GM18951 (cell line): ENCODE data around the gene FAM222B.
"Not testable (repeated sequence)": the region's sequence is repeated elsewhere in the genome, so short reads cannot be mapped to it uniquely, and the experiment has no call there.

Experiments used
- POLR2A ChIP-seq: IDR thresholded peaks from 4 replicates; pipeline ENCODE4 v1.6.1; 2011; ENCODE audit warnings: mild to moderate bottlenecking; ENCODE audit not compliant: insufficient read length, insufficient read depth; ENCODE audit errors: extremely low read depth
- in situ Hi-C: fragments of 300-500 bp; cut with MboI; formaldehyde crosslinking; loops from one replicate; pipeline ENCODE4 v1.12.0; 2022; ENCODE audit warnings: low sequenced_read_pairs, mixed read lengths, inconsistent platforms; ENCODE audit not compliant: unreplicated experiment

The FAM222B gene

DNA sequence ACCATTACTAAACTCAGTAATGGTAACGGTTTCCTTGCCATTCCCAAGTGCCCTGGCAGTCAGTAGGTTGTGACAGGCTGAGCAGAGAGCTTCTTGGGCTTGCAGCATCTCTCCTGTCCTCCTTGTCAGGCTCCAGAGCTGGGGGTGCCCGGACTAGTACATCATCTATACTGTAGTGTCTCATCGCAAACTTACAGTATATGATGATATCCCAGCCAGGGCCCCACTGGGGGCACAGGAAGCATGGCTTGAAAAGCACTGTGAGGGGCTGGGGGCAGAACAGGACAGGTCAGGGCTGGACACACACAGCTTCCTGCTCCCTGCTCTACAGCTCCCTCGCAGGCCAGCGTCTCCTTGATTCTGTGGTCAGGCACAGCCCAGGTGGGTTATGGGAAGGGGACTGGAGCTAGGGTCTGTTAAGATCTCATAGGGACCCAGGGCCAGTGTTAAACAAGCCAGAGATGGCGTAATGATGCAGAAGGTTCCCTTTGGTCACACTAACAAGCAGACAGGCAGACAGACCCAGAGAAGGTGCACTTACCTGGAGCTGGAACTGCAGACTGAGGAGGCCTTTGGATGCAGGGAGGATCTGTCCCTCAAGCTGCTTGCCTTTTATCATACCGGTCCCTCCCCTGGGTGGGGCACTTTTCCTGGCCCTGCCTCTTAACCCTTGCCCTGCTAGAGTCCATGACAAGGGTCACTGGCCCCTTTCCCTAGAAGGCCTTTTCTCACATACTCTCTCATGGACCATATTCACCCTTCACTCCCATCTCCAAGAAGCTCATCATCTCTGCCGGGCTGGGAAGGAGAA lies 19.0 kb upstream of the FAM222B start:
- TF ChIP-seq POLR2A = no peak
- in situ Hi-C loops = no loop called here

DNA sequence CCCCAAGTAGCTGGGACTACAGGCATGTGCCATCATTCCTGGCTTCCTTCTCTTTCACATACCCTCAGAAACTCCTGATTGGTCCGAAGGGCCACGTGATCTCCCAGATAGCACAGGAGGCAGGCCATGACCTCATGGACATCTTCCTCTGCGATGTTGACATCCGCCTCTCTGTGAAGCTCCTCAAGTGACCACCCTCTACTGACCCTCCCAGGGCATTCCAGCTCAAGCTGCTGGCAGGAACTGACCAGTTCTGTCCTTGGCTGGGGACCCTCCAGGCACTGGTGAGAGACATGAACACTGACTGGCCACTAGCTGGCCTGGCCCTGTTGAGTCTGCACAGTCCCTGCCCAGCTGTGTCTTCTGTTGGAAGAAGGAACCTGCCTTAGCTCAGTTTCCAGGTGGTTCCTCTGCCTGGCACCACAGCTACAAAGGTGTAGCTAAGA lies 17.8 kb upstream of the FAM222B start:
- in situ Hi-C loops = no loop called here

DNA sequence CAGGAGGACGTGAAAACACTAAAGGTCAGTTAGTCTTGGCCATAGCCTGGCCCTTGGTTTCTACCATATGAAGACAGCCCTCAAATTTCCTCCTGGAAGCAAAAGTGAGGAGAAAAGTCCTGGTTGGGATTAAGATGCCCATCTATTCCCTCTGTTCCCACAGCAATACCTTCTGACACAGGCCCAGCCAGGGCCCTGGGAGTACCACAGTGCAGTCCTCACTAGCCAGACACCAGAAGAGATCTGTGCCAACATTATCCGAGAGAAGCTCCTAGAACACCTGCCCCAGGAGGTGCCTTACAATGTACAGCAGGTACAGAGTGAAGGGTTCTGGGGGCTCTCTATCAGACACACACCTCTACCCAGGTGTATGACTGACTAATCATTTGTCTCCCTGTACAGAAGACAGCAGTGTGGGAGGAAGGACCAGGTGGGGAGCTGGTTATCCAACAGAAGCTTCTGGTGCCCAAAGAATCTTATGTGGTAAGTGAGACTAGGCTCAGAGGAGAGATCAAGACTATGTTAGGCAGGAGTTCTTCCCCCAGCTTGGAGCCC lies 16.3 kb upstream of the FAM222B start:
- TF ChIP-seq POLR2A = no peak
- in situ Hi-C loops = no loop called here

More for the DNA sequence above, 17.8 kb upstream of the FAM222B start:
- no peak for TF ChIP-seq POLR2A

DNA sequence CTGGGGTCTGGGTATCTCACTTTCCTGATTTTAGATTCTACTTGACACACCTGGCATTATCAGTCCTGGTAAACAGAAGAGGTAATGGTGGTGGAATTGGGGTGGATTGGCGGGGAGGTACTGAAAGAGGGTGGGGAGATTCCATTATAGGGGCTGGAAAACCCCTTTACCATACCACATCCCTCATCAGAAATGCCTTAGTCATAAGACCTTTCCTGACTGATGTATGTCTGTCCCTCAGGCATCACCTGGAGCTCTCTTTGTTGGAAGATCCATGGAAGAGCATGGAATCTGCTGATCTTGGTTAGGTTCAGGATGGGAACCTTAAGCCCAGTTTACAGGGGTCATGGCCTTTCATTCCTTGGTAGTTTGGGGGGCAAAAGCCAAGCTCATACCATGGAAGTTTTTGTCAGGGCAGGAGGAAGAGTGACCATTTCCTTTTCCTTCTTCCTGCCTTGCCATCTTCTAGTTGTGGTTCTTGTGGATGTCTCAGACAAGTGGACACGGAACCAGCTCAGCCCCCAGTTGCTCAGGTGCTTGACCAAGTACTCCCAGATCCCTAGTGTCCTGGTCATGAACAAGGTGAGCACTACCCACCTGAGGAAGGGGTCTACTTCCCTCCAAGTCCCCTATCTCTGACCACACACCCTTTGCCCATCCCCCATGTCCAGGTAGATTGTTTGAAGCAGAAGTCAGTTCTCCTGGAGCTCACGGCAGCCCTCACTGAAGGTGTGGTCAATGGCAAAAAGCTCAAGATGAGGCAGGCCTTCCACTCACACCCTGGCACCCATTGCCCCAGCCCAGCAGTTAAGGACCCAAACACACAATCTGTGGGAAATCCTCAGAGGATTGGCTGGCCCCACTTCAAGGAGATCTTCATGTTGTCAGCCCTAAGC lies 15.6 kb upstream of the FAM222B start:
- in situ Hi-C loops = no loop called here
- no peak for TF ChIP-seq POLR2A

DNA sequence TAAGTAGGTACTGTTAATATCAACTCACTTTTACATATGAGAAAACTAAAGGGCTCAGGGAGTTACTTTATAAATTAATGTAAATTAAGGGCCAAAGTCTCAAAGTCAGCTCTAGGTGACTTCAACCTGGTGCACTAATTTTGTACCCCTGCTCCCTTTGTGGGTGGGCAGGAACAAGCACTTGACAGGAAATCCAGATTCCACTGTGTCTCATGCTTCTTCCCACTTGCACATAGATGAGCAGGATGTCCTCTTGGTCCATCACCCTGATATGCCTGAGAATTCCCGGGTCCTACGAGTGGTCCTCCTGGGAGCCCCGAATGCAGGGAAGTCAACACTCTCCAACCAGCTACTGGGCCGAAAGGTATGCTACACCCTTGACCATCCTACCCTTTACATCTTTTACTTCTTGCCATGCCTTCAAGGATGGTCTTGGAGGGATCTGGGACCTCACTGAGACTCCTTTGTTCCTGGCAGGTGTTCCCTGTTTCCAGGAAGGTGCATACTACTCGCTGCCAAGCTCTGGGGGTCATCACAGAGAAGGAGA lies 13.5 kb upstream of the FAM222B start:
- in situ Hi-C loops = no loop called here
- TF ChIP-seq POLR2A = no peak

DNA sequence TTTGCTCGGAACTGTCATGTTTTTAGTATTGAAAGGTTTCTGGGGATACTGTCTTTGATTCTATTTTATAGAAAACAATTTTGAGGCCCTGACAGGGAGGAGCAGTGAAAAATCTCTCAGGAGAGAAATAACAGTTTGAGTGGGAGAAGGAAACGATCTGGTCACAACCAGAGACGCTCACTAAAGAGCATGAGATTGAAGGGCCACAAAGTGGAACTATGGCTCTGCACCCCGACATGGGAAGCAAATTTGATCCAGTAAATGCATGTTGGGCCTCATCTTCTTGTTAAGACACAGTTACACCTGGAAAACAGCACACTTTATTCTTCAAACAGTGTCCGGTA lies 12.7 kb upstream of the FAM222B start:
- in situ Hi-C loops = no loop called here
- TF ChIP-seq POLR2A = no peak

DNA sequence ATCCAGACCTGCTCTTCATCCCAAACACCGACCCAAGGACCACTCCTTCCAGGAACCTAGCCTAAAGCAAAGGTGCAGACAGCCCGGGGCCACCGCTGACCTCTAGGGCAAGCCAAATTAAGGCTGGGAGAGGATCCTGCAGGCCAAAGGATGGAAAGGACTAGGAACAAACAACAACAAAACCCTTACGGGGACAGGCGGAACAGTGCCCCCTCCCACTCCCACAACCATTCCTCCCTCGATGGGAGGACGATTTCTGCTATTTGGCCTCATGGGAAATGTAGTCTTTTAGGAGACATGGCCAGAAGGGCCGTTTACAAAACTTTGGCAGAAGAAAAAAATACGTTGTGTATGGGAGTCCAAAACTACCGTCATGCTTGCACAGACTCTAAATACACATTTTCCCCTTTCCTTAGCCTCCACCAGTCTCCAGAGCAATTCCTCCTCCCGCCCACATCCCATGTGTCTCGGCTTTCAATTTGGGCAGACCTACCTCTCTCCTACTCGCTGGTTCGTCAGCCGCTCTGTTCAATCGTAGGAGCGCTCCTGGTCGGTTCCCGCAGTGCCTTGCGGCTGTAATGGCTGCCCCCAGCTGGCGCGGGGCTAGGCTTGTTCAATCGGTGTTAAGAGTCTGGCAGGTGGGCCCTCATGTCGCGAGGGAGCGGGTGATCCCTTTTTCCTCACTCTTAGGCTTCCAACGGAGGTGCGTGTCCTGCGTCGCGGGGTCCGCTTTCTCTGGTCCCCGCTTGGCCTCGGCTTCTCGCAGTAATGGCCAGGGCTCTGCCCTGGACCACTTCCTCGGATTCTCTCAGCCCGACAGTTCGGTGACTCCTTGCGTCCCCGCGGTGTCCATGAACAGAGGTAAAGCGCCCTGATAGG lies 12.1 kb upstream of the FAM222B start, which contains the start of gene ERAL1:
ERAL1 (plus strand) TSS at position 560 of the 879 bp plus-strand sequence; CDS start at position 579, 19 bp downstream.
- in situ Hi-C loops = no loop called here
- peak; percentile 80 for TF ChIP-seq POLR2A

DNA sequence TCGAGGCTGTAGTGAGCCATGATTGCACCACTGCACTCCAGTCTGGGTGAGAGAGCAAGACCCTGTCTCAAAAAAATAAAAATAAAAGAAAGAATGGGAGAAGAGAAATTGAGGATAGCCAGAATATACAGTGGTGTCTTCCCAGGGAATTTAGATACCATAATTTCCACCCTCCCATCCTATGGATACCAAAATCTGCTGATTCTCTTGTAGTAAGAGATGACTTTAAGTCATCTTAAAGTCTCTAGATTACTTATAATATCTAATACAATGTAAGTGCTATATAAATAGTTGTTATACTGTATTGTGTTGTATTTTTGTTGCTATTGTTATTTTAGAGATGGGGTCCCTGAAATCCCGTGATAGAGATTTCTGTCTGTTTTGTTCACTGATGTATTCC lies 10.7 kb upstream of the FAM222B start:
- no peak for TF ChIP-seq POLR2A
- in situ Hi-C loops = no loop called here

DNA sequence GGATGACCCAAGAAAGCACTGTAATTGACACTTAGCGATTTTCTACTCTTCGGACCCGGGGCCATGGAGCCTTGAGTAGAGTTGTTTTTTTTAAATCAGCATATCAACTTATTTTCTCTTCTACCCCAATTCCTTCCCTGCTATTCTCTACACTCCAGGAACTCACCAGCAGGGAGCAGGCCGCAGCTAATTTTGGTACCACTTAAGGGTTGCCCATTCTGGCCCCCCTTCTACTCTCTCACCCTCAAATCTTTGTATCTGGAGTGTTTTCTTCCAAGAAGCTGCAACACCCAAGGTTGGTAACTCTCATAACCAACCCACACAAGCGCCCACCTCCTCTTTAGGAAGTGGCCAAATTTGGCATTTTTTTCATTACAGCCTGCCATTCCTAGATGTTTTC lies 6.7 kb upstream of the FAM222B start:
- no peak for TF ChIP-seq POLR2A
- in situ Hi-C loops = no loop called here

DNA sequence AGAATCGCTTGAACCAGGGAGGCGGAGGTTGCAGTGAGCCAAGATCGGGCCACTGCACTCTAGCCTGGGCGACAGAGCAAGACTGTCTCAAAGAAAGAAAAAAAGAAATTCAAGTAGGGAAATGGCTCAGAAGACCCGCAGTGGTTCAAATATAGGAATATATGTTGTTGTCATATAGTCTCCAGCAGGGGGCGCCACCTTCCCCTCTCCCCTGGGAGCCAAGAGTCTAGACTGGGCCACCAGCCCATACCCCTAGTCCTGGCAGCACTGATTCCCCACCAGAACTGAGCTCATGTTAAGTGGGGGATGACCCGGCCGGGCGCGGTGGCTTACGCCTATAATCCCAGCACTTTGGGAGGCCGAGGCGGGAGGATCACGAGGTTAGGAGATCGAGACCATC lies 6.1 kb upstream of the FAM222B start:
- in situ Hi-C loops = not testable (repeated sequence)

DNA sequence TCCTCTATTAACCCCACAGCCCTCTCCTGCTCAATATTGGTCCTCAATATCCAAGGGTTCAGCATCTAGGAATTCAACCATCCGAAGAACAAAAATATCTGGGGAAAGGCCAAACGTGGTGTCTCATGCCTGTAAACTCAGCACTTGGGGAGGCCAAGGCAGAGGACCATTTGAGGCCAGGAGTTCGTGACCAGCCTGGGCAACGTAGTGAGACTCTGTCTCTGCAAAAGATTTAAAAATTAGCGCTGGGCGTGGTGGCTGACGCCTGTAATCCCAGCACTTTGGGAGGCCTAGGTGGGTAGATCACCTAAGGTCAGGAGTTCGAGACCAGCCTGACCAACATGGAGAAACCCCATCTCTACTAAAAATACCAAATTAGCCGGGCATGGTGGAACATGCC lies 4.1 kb upstream of the FAM222B start:
- in situ Hi-C loops = not testable (repeated sequence)

DNA sequence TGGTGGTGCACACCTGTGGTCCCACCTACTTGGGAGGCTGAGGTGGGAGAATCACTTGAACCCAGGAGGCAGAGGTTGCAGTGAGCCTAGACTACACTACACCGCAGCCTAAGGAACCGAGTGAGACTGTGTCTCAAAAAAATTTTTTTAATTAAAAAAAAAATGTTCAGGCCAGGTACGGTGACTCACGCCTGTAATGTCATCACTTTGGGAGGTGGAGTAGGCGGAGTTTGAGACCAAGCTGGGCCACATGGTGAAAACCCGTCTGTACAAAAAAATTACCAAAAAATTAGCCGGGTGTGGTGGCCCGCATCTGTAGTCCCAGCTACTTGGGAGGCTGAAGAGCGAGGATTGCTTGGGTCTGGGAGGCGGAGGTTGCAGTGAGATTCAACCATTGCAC lies 3.6 kb upstream of the FAM222B start:
- in situ Hi-C loops = no loop called here
- TF ChIP-seq POLR2A = no peak

DNA sequence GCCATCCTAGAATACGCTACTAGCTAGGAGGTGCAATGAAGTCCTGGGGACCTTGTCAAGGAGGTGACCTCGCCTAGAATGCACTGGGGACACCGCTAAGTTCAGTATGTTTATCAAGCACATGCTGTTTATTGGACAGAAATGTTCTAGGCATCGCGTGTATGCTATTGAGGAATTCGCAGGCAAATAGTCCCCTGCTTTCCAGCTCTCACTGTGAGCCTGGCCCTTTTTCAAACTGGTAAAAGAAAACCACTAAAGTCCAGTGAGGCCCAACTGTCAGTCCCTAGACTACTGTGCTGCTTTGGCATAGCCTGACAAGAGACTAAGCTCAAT lies 1.2 kb upstream of the FAM222B start:
- TF ChIP-seq POLR2A = no peak
- in situ Hi-C loops = no loop called here
